Measurements from ENCODE around the gene CMIP. TPM values are rescaled to one million over a fixed set of nuclear protein-coding genes. Genes with fewer than 3 reads are reported as not detected.
A peak's percentile ranks its signal among the peaks of the same experiment; 100 is the strongest.

The CMIP gene
- total RNA-seq, 1 experiment from 2014 or later, result 48.2 TPM

DNA sequence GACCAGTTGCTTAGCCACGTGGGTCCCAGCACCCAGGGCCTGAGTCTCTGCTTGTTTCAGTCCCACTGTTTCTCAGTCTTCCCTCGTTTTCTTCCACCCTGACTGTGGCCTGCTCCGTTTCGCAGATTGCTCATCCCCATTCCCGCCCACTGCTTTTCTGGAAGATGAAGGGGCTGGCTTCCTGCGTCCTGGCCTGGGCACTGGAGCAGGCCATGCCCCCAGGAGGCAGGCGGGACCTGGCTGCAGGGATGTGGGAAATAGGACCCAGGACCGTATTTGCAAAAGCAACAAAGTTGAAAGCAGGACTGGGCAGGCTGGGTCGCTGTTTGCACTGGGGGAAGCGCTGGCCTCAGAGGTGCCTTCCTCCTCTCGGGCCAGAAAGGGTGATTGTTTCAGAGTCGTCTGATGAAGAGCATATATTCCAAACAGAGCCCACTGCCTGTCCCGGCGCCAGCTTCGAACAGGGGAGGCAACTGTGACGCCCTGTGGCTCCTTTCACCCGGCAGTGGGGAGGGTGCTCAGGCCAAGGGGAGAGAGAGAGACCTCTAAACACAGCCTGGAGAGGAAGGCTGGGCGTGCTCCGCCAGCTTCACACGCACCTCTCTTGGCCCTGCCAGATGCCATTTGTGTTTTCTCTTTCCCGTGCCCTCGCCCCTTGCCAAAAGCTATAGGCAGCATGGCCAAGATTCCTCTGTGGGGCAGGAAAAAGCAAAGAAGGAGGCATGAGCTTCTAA is 108.6 kb downstream of the CMIP start:
- H3K27me3 Mint-ChIP-seq (ENCODE audit: low read depth), result no peaks in the 10 kb centered on the region
- H2BK15ac ChIP-seq (ENCODE audit: low read depth, low read length), result no peak overlapping the region
- TF ChIP-seq, protein P1, sequence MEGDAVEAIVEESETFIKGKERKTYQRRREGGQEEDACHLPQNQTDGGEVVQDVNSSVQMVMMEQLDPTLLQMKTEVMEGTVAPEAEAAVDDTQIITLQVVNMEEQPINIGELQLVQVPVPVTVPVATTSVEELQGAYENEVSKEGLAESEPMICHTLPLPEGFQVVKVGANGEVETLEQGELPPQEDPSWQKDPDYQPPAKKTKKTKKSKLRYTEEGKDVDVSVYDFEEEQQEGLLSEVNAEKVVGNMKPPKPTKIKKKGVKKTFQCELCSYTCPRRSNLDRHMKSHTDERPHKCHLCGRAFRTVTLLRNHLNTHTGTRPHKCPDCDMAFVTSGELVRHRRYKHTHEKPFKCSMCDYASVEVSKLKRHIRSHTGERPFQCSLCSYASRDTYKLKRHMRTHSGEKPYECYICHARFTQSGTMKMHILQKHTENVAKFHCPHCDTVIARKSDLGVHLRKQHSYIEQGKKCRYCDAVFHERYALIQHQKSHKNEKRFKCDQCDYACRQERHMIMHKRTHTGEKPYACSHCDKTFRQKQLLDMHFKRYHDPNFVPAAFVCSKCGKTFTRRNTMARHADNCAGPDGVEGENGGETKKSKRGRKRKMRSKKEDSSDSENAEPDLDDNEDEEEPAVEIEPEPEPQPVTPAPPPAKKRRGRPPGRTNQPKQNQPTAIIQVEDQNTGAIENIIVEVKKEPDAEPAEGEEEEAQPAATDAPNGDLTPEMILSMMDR (conservative IDR thresholded peaks at IDR 0.05), result no peak
- no peak overlapping the region for H3K9ac ChIP-seq (ENCODE audit: extremely low read depth, insufficient read length, low read length)
- H3K36me3 Mint-ChIP-seq (ENCODE audit: insufficient read depth in 1 of 3, low read depth in 3 of 3), result no peaks in the 10 kb centered on the region; a peak in 3 of 7 replicates
- no peak overlapping the region for H3K18ac ChIP-seq (ENCODE audit: insufficient read length, low read depth, low read length)
- no peak overlapping the region for H3K14ac ChIP-seq (ENCODE audit: insufficient read depth, low read length)
- no peak overlapping the region for H2BK20ac ChIP-seq (ENCODE audit: low read depth, low read length, poor library complexity, severe bottlenecking)
- H3K27ac ChIP-seq (ENCODE audit: insufficient read length, low read depth, low read length), result no peak overlapping the region
- no peak overlapping the region for H3T11ph ChIP-seq (ENCODE audit: low read length)
- H3K27me3 ChIP-seq (ENCODE audit: insufficient read depth, low read length), result no peaks in the 10 kb centered on the region
- H4K8ac ChIP-seq (replicated peaks; ENCODE audit: insufficient read length, low read depth, low read length), result no peak overlapping the region
- no peak overlapping the region for H2BK5ac ChIP-seq (ENCODE audit: insufficient read length, low read length)
- H2AK5ac ChIP-seq (ENCODE audit: insufficient read length, low read length), result no peak overlapping the region
- H2AFZ ChIP-seq (ENCODE audit: low read length), result no peak overlapping the region
- H3K4me3 Mint-ChIP-seq, result no peak overlapping the region; a peak in 1 of 5 replicates
- peaks cover 8% of the 10 kb centered on the region; the same call in 1 of the 2 replicates for H3K79me2 ChIP-seq (ENCODE audit: insufficient read depth, low read length)
- H3K23ac ChIP-seq (ENCODE audit: insufficient read length, low read depth, low read length), result no peak overlapping the region
- no peak overlapping the region for H4K5ac ChIP-seq (ENCODE audit: insufficient read length, low read depth, low read length)
- no peak overlapping the region for H4K91ac ChIP-seq (ENCODE audit: insufficient read length, low read depth, low read length)
- H3K56ac ChIP-seq (ENCODE audit: insufficient read length, low read depth, low read length), result no peak overlapping the region
- peaks cover 7% of the 10 kb centered on the region for H3K79me1 ChIP-seq (ENCODE audit: insufficient read depth, low read depth, low read length, poor library complexity, severe bottlenecking)
- no peaks in the 10 kb centered on the region for H3K23me2 ChIP-seq (ENCODE audit: insufficient read length, low read depth, low read length, poor library complexity, severe bottlenecking)
- H3K4me2 ChIP-seq (ENCODE audit: insufficient read depth, insufficient read length, low read length), result no peak overlapping the region
- H3K9me3 Mint-ChIP-seq, result no peaks in the 10 kb centered on the region
- H3K4me1 Mint-ChIP-seq, result peaks cover 20 to 21% of the 10 kb centered on the region in 2 experiments
- H2BK12ac ChIP-seq (ENCODE audit: insufficient read length, low read depth, low read length), result no peak overlapping the region
- WGBS (ENCODE audit: extremely low coverage, insufficient read length, low lambda C conversion rate), result no CpG with 5 or more reads among the region's 22 CpGs
- H3K27ac Mint-ChIP-seq, result peak overlapping the region; percentile 18 to 77 (median 68); a peak in 2 of 7 replicates
- H3K9me3 ChIP-seq (ENCODE audit: control insufficient read depth, low read depth, low read length), result no peaks in the 10 kb centered on the region
- no peaks in the 10 kb centered on the region for H4K20me1 ChIP-seq (ENCODE audit: control insufficient read depth, insufficient read depth, insufficient read length)
- no peak for DNase-seq
- no peak overlapping the region for H2BK120ac ChIP-seq (ENCODE audit: low read depth, low read length, poor library complexity, severe bottlenecking)
- no peaks in the 10 kb centered on the region for H3K4me1 ChIP-seq (ENCODE audit: insufficient read depth, low read length)
- H3K4ac ChIP-seq (ENCODE audit: low read depth, low read length), result no peak overlapping the region

All from H9 (cell line).